ENCODE results near the gene TAGLN. TPM values are rescaled to one million over a fixed set of nuclear protein-coding genes. Genes with fewer than 3 reads are reported as not detected.

TAGLN gene
- polyA plus RNA-seq, 4 donors, result 57.9 to 611 (median 134) TPM

DNA sequence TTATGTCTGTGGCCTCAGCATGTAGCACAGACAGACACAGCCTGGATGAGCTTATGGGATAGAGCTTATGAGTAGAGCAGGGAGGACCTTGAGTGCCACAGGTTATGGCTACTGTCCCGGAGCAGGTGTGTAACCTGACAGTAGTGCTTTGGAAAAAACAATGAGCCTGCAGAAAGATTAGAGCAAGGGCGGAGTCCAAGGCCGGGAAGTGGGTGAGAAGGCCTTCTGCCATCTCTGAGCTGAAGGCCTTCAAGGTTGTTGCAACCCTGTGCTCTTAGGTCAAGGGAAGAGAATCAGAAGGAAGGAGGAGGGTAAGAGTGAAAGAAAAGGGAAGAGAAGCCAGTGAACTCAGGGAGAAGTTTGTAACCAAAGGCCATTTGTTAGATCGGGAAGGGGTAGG, 3.9 kb upstream of the TAGLN start:
- FAIRE-seq (no peak), DNase-seq (peak; percentile 59 to 86)
- Histone ChIP-seq H3K36me3 (ENCODE audit: control insufficient read depth in 3 of 3, insufficient read depth in 2 of 3, low read depth in 1 of 3, low read length in 3 of 3) (peaks cover 10 to 89% (median 15%) of the 10 kb centered on the region in 3 donors), H3K4me3 (ENCODE audit: low read depth in 1 of 3, low read length in 3 of 3) (no peak overlapping the region), H3K9me3 (ENCODE audit: control insufficient read depth in 2 of 2, insufficient read depth in 1 of 2, low read depth in 1 of 2, low read length in 1 of 2) (no peaks in the 10 kb centered on the region), H3K27ac (ENCODE audit: low read depth in 1 of 3, low read length in 2 of 3) (peak overlapping the region in 1 of 3 donors; percentile 15), H3K4me1 (ENCODE audit: control insufficient read depth in 3 of 3, insufficient read depth in 2 of 3, low read depth in 1 of 3, low read length in 2 of 3) (peaks cover 0 to 25% (median 3%) of the 10 kb centered on the region in 3 donors), H3K27me3 (ENCODE audit: control insufficient read depth in 3 of 3, insufficient read depth in 3 of 3, low read length in 3 of 3) (no peaks in the 10 kb centered on the region)
- WGBS, 3 donors, result 15 to 67% (median 46%) methylated on average over 4 of the region's 4 CpGs

DNA sequence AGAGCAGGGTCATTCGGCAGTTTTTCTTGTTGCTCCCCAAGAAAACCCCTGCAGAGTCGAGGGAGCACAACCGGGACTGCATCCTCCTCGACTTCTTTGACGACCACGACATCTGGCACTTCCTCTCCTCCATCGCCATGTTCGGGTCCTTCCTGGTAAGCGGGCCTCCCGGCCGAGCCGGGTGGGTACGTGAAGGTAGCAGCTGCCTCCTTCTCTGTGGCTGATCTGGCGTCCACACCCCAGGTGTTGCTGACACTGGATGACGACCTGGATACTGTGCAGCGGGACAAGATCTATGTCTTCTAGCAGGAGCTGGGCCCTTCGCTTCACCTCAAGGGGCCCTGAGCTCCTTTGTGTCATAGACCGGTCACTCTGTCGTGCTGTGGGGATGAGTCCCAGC, 3.4 kb upstream of the TAGLN start:
- no peak overlapping the region for H3K4me3 ChIP-seq (ENCODE audit: low read depth in 1 of 3, low read length in 3 of 3)
- H3K36me3 ChIP-seq (ENCODE audit: control insufficient read depth in 3 of 3, insufficient read depth in 2 of 3, low read depth in 1 of 3, low read length in 3 of 3), result peaks cover 9 to 85% (median 15%) of the 10 kb centered on the region in 3 donors
- no peak for DNase-seq
- H3K4me1 ChIP-seq (ENCODE audit: control insufficient read depth in 3 of 3, insufficient read depth in 2 of 3, low read depth in 1 of 3, low read length in 2 of 3), result peaks cover 0 to 25% (median 3%) of the 10 kb centered on the region in 3 donors
- no peaks in the 10 kb centered on the region for H3K27me3 ChIP-seq (ENCODE audit: control insufficient read depth in 3 of 3, insufficient read depth in 3 of 3, low read length in 3 of 3)
- 91 to 96% (median 93%) methylated on average over 19 of the region's 19 CpGs for WGBS, 3 donors
- no peak overlapping the region for H3K27ac ChIP-seq (ENCODE audit: low read depth in 1 of 3, low read length in 2 of 3)
- no peaks in the 10 kb centered on the region for H3K9me3 ChIP-seq (ENCODE audit: control insufficient read depth in 2 of 2, insufficient read depth in 1 of 2, low read depth in 1 of 2, low read length in 1 of 2)
- FAIRE-seq, result no peak

DNA sequence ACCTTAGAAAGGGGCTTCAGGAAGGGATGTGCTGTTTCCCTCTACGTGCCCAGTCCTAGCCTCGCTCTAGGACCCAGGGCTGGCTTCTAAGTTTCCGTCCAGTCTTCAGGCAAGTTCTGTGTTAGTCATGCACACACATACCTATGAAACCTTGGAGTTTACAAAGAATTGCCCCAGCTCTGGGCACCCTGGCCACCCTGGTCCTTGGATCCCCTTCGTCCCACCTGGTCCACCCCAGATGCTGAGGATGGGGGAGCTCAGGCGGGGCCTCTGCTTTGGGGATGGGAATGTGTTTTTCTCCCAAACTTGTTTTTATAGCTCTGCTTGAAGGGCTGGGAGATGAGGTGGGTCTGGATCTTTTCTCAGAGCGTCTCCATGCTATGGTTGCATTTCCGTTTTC, 2.2 kb upstream of the TAGLN start:
- Histone ChIP-seq H3K4me1 (ENCODE audit: control insufficient read depth in 3 of 3, insufficient read depth in 2 of 3, low read depth in 1 of 3, low read length in 2 of 3) (peaks cover 0 to 25% (median 3%) of the 10 kb centered on the region in 3 donors), H3K27ac (ENCODE audit: low read depth in 1 of 3, low read length in 2 of 3) (no peak overlapping the region), H3K4me3 (ENCODE audit: low read depth in 1 of 3, low read length in 3 of 3) (no peak overlapping the region), H3K27me3 (ENCODE audit: control insufficient read depth in 3 of 3, insufficient read depth in 3 of 3, low read length in 3 of 3) (no peaks in the 10 kb centered on the region), H3K36me3 (ENCODE audit: control insufficient read depth in 3 of 3, insufficient read depth in 2 of 3, low read depth in 1 of 3, low read length in 3 of 3) (peaks cover 9 to 85% (median 13%) of the 10 kb centered on the region in 3 donors), H3K9me3 (ENCODE audit: control insufficient read depth in 2 of 2, insufficient read depth in 1 of 2, low read depth in 1 of 2, low read length in 1 of 2) (no peaks in the 10 kb centered on the region)
- 90 to 95% (median 92%) methylated on average over 7 of the region's 7 CpGs for WGBS, 3 donors
- no peak for FAIRE-seq
- DNase-seq, result no peak

DNA sequence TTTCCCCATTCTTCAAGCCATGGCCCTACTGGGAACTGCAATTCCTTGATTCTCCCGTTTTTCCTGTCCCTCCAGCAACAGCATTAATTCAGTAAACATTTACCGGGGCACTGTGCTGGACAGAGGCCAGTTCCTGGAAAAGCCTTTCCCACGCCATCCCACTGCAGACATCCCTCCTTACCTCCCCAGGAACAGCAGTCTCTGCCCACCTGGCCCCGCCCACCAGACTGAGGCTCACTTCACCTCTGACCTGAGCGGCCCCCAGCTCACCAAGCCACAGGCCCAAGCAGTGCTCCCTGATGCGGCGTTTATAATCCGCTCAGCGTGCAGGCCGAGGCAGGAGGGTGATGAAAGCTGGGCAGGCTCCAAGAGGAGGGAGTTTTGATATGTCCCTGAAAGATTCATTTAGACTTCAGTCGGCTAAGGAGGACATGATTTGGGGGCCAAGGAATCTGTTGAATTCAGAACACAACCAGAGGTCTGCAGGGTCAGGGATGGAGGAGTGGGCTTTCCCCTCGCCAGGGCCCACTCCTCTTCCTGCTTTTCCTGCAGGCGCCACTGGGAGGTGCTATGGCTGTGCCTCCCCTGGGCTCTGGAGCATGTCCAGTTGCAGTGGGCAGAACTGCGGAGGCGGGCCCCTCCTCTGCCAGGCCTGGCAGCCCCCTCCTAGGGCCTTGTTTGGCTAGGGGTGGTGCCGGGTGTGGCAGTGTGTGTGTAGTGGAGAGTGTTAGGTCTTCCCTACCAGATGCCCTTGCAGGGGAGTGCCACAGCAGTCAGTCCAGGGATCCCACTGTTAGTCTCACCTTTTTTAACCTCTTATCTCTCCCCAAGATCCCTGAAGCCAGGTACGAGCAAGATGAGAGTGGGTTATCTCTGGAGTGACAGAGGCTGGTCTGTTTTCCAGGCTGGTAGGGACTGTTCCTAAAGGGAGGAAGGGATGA, 1.4 kb upstream of the TAGLN start:
- WGBS, 3 donors, result 43 to 66% (median 58%) methylated on average over 17 of the region's 17 CpGs
- no peak overlapping the region for H3K4me3 ChIP-seq (ENCODE audit: low read depth in 1 of 3, low read length in 3 of 3)
- H3K9me3 ChIP-seq (ENCODE audit: control insufficient read depth in 2 of 2, insufficient read depth in 1 of 2, low read depth in 1 of 2, low read length in 1 of 2), result no peaks in the 10 kb centered on the region
- peak overlapping the region in 2 of 3 donors; percentile 60 to 73 for H3K27ac ChIP-seq (ENCODE audit: low read depth in 1 of 3, low read length in 2 of 3)
- no peaks in the 10 kb centered on the region for H3K27me3 ChIP-seq (ENCODE audit: control insufficient read depth in 3 of 3, insufficient read depth in 3 of 3, low read length in 3 of 3)
- peaks cover 0 to 25% (median 3%) of the 10 kb centered on the region in 3 donors for H3K4me1 ChIP-seq (ENCODE audit: control insufficient read depth in 3 of 3, insufficient read depth in 2 of 3, low read depth in 1 of 3, low read length in 2 of 3)
- FAIRE-seq (no peak), DNase-seq (peak in 1 of 2 donors; percentile 22)
- H3K36me3 ChIP-seq (ENCODE audit: control insufficient read depth in 3 of 3, insufficient read depth in 2 of 3, low read depth in 1 of 3, low read length in 3 of 3), result peaks cover 5 to 85% (median 12%) of the 10 kb centered on the region in 3 donors

DNA sequence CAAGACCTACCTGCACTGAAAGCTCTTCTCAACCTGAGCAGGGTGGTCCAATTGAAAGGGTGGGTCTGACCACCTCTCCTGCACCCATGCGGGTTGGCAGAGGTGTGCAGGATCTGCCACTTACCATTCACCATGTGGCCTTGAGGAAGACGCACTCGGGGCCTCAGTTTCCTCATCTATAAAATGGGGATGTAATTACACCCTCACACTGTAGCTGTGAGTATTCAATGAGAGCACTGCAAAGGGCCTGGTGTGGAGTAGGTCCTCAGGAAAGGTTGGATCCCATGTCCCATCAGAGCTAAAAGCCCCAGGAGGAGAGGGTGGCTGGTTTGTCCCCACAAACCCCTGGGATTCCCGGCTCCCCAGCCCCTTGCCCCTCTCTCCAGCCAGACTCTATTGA, 557 bp upstream of the TAGLN start:
- no peak for DNase-seq
- Histone ChIP-seq H3K27me3 (ENCODE audit: control insufficient read depth in 3 of 3, insufficient read depth in 3 of 3, low read length in 3 of 3) (no peaks in the 10 kb centered on the region), H3K9me3 (ENCODE audit: control insufficient read depth in 2 of 2, insufficient read depth in 1 of 2, low read depth in 1 of 2, low read length in 1 of 2) (no peaks in the 10 kb centered on the region), H3K36me3 (ENCODE audit: control insufficient read depth in 3 of 3, insufficient read depth in 2 of 3, low read depth in 1 of 3, low read length in 3 of 3) (peaks cover 5 to 85% (median 9%) of the 10 kb centered on the region in 3 donors), H3K4me3 (ENCODE audit: low read depth in 1 of 3, low read length in 3 of 3) (peak overlapping the region in 1 of 3 donors; percentile 13), H3K27ac (ENCODE audit: low read depth in 1 of 3, low read length in 2 of 3) (peak overlapping the region in 2 of 3 donors; percentile 60 to 73), H3K4me1 (ENCODE audit: control insufficient read depth in 3 of 3, insufficient read depth in 2 of 3, low read depth in 1 of 3, low read length in 2 of 3) (peaks cover 0 to 25% (median 3%) of the 10 kb centered on the region in 3 donors)
- whole genome bisulfite sequencing, 3 donors, result 74 to 79% (median 75%) methylated on average over 4 of the region's 4 CpGs
- FAIRE-seq, result no peak

DNA sequence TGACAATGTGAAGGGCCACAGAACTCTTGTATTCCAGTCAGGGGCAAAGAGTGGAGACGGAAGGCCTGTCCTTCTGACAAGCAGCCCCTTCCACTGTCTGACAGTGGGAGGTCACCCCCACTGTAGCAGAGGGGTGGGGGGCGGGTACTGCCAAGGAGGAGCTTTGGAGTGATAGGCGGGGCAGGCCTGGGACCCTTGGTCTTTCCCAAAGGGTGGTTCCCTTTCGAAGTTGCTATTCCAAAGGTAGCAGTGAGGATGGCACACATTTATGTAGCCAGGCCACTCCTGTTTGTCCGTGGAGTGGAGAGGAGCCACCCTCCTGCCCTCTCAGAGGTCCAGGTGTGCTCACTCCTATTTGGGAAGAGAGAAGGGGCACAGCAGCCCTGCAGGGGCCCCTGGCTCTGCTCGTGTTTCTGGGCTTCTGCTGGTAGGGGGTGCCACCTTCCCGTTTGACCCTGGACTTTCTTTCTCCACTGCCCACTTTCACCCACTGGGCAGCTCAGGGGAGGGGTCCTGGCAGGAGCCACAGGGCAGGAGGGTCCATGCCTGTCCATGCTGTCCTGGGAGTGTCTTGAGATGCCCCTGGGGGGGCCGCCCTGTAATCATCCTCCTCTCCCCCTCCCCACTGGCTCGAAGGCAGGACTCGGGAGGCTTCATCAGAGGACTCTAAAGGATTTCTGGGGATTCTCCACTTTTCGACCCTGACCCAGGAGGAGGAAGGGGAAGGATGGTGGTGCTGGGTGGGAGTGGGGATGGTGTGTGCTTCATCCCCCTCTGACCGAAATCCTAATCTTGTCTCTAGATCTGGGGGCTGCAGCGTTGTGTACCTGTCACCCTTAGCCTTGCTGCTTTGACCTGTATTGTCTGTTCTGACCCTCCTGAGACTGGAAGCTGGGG, 994 bp downstream of the TAGLN start:
- Histone ChIP-seq H3K4me3 (ENCODE audit: low read depth in 1 of 3, low read length in 3 of 3) (peak overlapping the region in 1 of 3 donors; percentile 47), H3K4me1 (ENCODE audit: control insufficient read depth in 3 of 3, insufficient read depth in 2 of 3, low read depth in 1 of 3, low read length in 2 of 3) (peaks cover 0 to 23% (median 0%) of the 10 kb centered on the region in 3 donors), H3K9me3 (ENCODE audit: control insufficient read depth in 2 of 2, insufficient read depth in 1 of 2, low read depth in 1 of 2, low read length in 1 of 2) (no peaks in the 10 kb centered on the region), H3K27ac (ENCODE audit: low read depth in 1 of 3, low read length in 2 of 3) (peak overlapping the region in 2 of 3 donors; percentile 58 to 86), H3K36me3 (ENCODE audit: control insufficient read depth in 3 of 3, insufficient read depth in 2 of 3, low read depth in 1 of 3, low read length in 3 of 3) (peaks cover 7 to 86% (median 9%) of the 10 kb centered on the region in 3 donors), H3K27me3 (ENCODE audit: control insufficient read depth in 3 of 3, insufficient read depth in 3 of 3, low read length in 3 of 3) (no peaks in the 10 kb centered on the region)
- DNase-seq, result no peak
- 61 to 68% (median 61%) methylated on average over 13 of the region's 13 CpGs for WGBS, 3 donors
- FAIRE-seq, result no peak

DNA sequence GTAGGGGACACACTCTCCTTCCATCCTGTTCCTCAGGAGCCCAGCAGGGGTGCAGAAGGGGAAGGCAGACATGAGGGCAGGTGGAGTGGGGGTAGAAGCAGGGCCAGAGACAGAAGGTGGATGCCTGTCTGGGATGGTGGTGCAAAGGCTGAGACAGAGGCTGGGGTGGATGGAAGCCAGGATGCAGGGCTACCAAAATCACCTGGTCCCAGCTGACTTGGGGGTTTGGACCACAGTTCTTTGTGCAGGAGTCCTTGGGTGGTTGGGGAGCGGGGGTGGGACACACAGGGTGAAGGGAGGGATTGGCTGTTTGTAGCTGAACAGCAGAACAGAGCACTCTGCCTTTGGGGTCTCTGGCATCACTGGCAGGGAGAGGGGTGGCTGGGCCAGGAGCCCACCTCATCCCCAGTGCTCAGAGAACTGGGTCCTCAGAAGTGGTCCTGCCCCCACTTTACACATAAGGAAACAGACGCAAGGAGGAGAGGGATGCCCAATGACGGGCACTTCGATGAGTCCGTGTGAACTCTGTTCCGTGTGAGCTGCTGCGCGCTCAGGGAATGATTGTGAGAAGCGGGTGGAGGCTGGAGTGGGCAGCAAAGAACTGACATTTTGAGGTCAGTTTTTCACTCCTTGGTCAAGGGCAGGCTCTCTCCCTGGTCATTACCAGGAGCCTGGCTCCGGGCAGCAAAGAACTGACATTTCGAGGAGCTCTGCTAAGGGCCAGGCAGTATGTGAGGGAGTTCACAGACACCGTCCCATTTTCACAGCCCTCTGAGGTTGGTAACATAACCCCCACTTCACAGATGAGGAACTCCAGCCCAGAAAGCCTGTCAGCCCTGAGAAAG, 1.9 kb downstream of the TAGLN start:
- no peaks in the 10 kb centered on the region for H3K9me3 ChIP-seq (ENCODE audit: control insufficient read depth in 2 of 2, insufficient read depth in 1 of 2, low read depth in 1 of 2, low read length in 1 of 2)
- no peaks in the 10 kb centered on the region for H3K27me3 ChIP-seq (ENCODE audit: control insufficient read depth in 3 of 3, insufficient read depth in 3 of 3, low read length in 3 of 3)
- peak overlapping the region in 1 of 3 donors; percentile 47 for H3K4me3 ChIP-seq (ENCODE audit: low read depth in 1 of 3, low read length in 3 of 3)
- DNase-seq (no peak), FAIRE-seq (no peak)
- H3K27ac ChIP-seq (ENCODE audit: low read depth in 1 of 3, low read length in 2 of 3), result peak overlapping the region in 2 of 3 donors; percentile 58 to 86
- WGBS, 3 donors, result 78 to 92% (median 87%) methylated on average over 12 of the region's 12 CpGs
- peaks cover 2 to 83% (median 9%) of the 10 kb centered on the region in 3 donors for H3K36me3 ChIP-seq (ENCODE audit: control insufficient read depth in 3 of 3, insufficient read depth in 2 of 3, low read depth in 1 of 3, low read length in 3 of 3)
- peaks cover 0 to 19% (median 0%) of the 10 kb centered on the region in 3 donors for H3K4me1 ChIP-seq (ENCODE audit: control insufficient read depth in 3 of 3, insufficient read depth in 2 of 3, low read depth in 1 of 3, low read length in 2 of 3)
